IMR-90 (cell line): Measurements from ENCODE around the gene ZNF513. TPM values are rescaled to one million over a fixed set of nuclear protein-coding genes. Genes with fewer than 3 reads are reported as not detected.

Experiments
- ATAC-seq: fragments of 200-7000 bp; cut with Tn5 transposase; 2 replicates; pipeline ENCODE4 v1.9.1; 2020; ENCODE audit warnings: low read depth, mild to moderate bottlenecking, moderate library complexity
- BruUV-seq: library from RNA; stranded (reverse); fragments of 400-500 nt; replicated peaks from 2 replicates; lab custom pipeline; 2021; lab: Mats Ljungman, UMichigan
- CTCF ChIA-PET: fragments of 300-600 bp; formaldehyde crosslinking; extraction: SDS; loops from one replicate; lab custom pipeline; 2021; ENCODE audit warnings: antibody characterized with exemption; lab: Yijun Ruan, JAX
- POLR2A ChIA-PET: fragments of 300-600 bp; sonication (Branson Sonifier 250); formaldehyde crosslinking; loops from one replicate; lab custom pipeline; 2022; ENCODE audit warnings: antibody characterized with exemption; ENCODE audit not compliant: unreplicated experiment; lab: Charles Lee
- DNase-seq: peaks from one replicate; pipeline ENCODE4 v3.0.0; 2013
- H2AFZ ChIP-seq: replicated peaks from 2 replicates; pipeline ENCODE3; 2013; ENCODE audit warnings: low read length, mild to moderate bottlenecking; ENCODE audit not compliant: poor library complexity
- H2AK5ac ChIP-seq: 2 replicates; pipeline ENCODE4 v1.6.1; 2013; ENCODE audit warnings: low read depth, low read length, inconsistent platforms
- H2AK9ac ChIP-seq: replicated peaks from 2 replicates; pipeline ENCODE3; 2013; ENCODE audit warnings: mild to moderate bottlenecking, low read depth, low read length, moderate library complexity; ENCODE audit not compliant: poor library complexity
- H2BK120ac ChIP-seq: 2 replicates; pipeline ENCODE4 v1.6.1; 2013; ENCODE audit warnings: low read depth, low read length, inconsistent platforms
- H2BK15ac ChIP-seq: 3 replicates; pipeline ENCODE4 v1.6.1; 2013; ENCODE audit warnings: low read depth, low read length, inconsistent platforms
- H2BK20ac ChIP-seq: 2 replicates; pipeline ENCODE4 v1.6.1; 2013; ENCODE audit warnings: low read depth, mild to moderate bottlenecking, inconsistent platforms, low read length, moderate library complexity
- H2BK5ac ChIP-seq: 2 replicates; pipeline ENCODE4 v1.6.1; 2013; ENCODE audit warnings: mild to moderate bottlenecking, low read depth, low read length, inconsistent platforms; ENCODE audit not compliant: poor library complexity, severe bottlenecking
- H3K14ac ChIP-seq: replicated peaks from 2 replicates; pipeline ENCODE4 v1.6.1; 2013; ENCODE audit warnings: low read depth, low read length, inconsistent platforms
- H3K18ac ChIP-seq: 2 replicates; pipeline ENCODE4 v1.6.1; 2013; ENCODE audit warnings: low read depth, low read length, control low read depth
- H3K23ac ChIP-seq: 2 replicates; pipeline ENCODE4 v1.6.1; 2013; ENCODE audit warnings: low read depth, low read length, inconsistent platforms
- H3K27ac ChIP-seq: 2 replicates; pipeline ENCODE4 v1.5.1; 2013; ENCODE audit warnings: mild to moderate bottlenecking, control low read depth, low read length; ENCODE audit not compliant: insufficient read depth
- H3K27me3 ChIP-seq: 2 replicates; pipeline ENCODE4 v1.6.1; 2013; ENCODE audit warnings: low read length; ENCODE audit not compliant: control insufficient read depth, insufficient read depth
- H3K36me3 ChIP-seq: 2 replicates; pipeline ENCODE4 v1.6.1; 2013; ENCODE audit warnings: low read length, mixed read lengths; ENCODE audit not compliant: control insufficient read depth, insufficient read depth
- H3K4ac ChIP-seq: 2 replicates; pipeline ENCODE4 v1.6.1; 2013; ENCODE audit warnings: low read depth, low read length, inconsistent platforms
- H3K4me1 ChIP-seq: 2 replicates; pipeline ENCODE4 v1.6.1; 2013; ENCODE audit warnings: low read length, mixed read lengths; ENCODE audit not compliant: control insufficient read depth, insufficient read depth
- H3K4me2 ChIP-seq: 2 replicates; pipeline ENCODE4 v1.6.1; 2013; ENCODE audit warnings: low read depth, mild to moderate bottlenecking, control low read depth, low read length, moderate library complexity
- H3K4me3 ChIP-seq: 2 replicates; pipeline ENCODE4 v1.5.1; 2013; ENCODE audit warnings: low read depth, mild to moderate bottlenecking, control low read depth, low read length, moderate library complexity; ENCODE audit not compliant: insufficient read depth
- H3K56ac ChIP-seq: 2 replicates; pipeline ENCODE4 v1.6.1; 2013; ENCODE audit warnings: low read length, inconsistent platforms; ENCODE audit not compliant: insufficient read depth; ENCODE audit errors: extremely low read depth
- H3K79me1 ChIP-seq, 2 experiments: 2 replicates each; pipeline ENCODE4 v1.6.1; 2013; ENCODE audit warnings: low read length in 2 of 2, inconsistent platforms in 1 of 2, low read depth in 1 of 2
- H3K9ac ChIP-seq: 2 replicates; pipeline ENCODE4 v1.6.1; 2013; ENCODE audit warnings: low read depth, low read length, control low read depth
- H3K9me1 ChIP-seq: 2 replicates; pipeline ENCODE4 v1.6.1; 2013; ENCODE audit warnings: low read length, inconsistent platforms; ENCODE audit not compliant: insufficient read depth
- H3K9me3 ChIP-seq: 2 replicates; pipeline ENCODE4 v1.6.1; 2013; ENCODE audit warnings: low read length; ENCODE audit not compliant: control insufficient read depth, insufficient read depth
- H4K20me1 ChIP-seq: 2 replicates; pipeline ENCODE4 v1.6.1; 2013; ENCODE audit warnings: low read length, inconsistent platforms; ENCODE audit not compliant: insufficient read depth
- H4K5ac ChIP-seq: 2 replicates; pipeline ENCODE4 v1.6.1; 2013; ENCODE audit warnings: mild to moderate bottlenecking, low read depth, low read length, control low read depth
- H4K8ac ChIP-seq, 2 experiments: 2 replicates each; pipeline ENCODE4 v1.6.1; 2013; ENCODE audit warnings: low read depth in 2 of 2, low read length in 2 of 2, control low read depth in 1 of 2, inconsistent platforms in 1 of 2
- H4K91ac ChIP-seq: 2 replicates; pipeline ENCODE4 v1.6.1; 2013; ENCODE audit warnings: low read depth, low read length, inconsistent platforms; ENCODE audit not compliant: insufficient read depth
- BHLHE40 ChIP-seq: fragments of 150-350 bp; IDR thresholded peaks from 2 replicates; pipeline ENCODE4 v1.6.1; 2016; ENCODE audit warnings: mild to moderate bottlenecking, low read depth, low read length
- CEBPB ChIP-seq: IDR thresholded peaks from 2 replicates; pipeline ENCODE4 v1.6.1; 2012; ENCODE audit warnings: low read depth, low read length, improper control_type of control experiment
- CHD1 ChIP-seq: IDR thresholded peaks from 2 replicates; pipeline ENCODE4 v1.6.1; 2012; ENCODE audit warnings: low read depth, low read length, improper control_type of control experiment
- CTCF ChIP-seq: conservative IDR thresholded peaks from 2 replicates; pipeline ENCODE4 v1.5.1; 2012; ENCODE audit warnings: mild to moderate bottlenecking, low read depth, low read length, improper control_type of control experiment
- FOS ChIP-seq: fragments of 150-350 bp; IDR thresholded peaks from 2 replicates; pipeline ENCODE4 v1.6.1; 2016; ENCODE audit warnings: low read depth, low read length
- MAFK ChIP-seq: IDR thresholded peaks from 2 replicates; pipeline ENCODE4 v1.6.1; 2012; ENCODE audit warnings: low read depth, low read length, improper control_type of control experiment
- MAZ ChIP-seq: IDR thresholded peaks from 2 replicates; pipeline ENCODE4 v1.6.1; 2012; ENCODE audit warnings: low read depth, mild to moderate bottlenecking, low read length, improper control_type of control experiment, moderate library complexity, borderline replicate concordance
- MXI1 ChIP-seq: IDR thresholded peaks from 2 replicates; pipeline ENCODE4 v1.6.1; 2012; ENCODE audit warnings: low read depth, mild to moderate bottlenecking, low read length, moderate library complexity, borderline replicate concordance
- POLR2A ChIP-seq: IDR thresholded peaks from 2 replicates; pipeline ENCODE4 v1.6.1; 2012; ENCODE audit warnings: mild to moderate bottlenecking, low read depth, low read length
- RAD21 ChIP-seq: IDR thresholded peaks from 2 replicates; pipeline ENCODE4 v1.6.1; 2012; ENCODE audit warnings: low read length, improper control_type of control experiment
- SMC3 ChIP-seq: fragments of 150-350 bp; IDR thresholded peaks from 2 replicates; pipeline ENCODE4 v1.6.1; 2016; ENCODE audit warnings: low read depth, mild to moderate bottlenecking, antibody characterized with exemption, low read length, moderate library complexity
- WGBS, 2 experiments: methylation state at CpG; one replicate each; pipeline versions ENCODE4 v1.1.5 to v1.1.7; 2013; ENCODE audit warnings: missing lambda C conversion rate in 2 of 2; ENCODE audit not compliant: insufficient read length in 1 of 2; ENCODE audit errors: extremely low coverage in 2 of 2; 5-methylcytosine and 5-hydroxymethylcytosine counted together
- dilution Hi-C: fragments of 300-500 bp; cut with HindIII; formaldehyde crosslinking; loops from one replicate; pipeline ENCODE4 v1.14.3; 2018; ENCODE audit warnings: low sequenced_read_pairs; ENCODE audit not compliant: unreplicated experiment
- in situ Hi-C: fragments of 300-500 bp; cut with MboI; formaldehyde crosslinking; loops from 3 replicates; pipeline ENCODE4 v1.14.3; 2019; ENCODE audit warnings: low sequenced_read_pairs, inconsistent platforms, mixed read lengths
- intact Hi-C: fragments of 100-400 bp; cut with micrococcal nuclease; formaldehyde crosslinking; loops from 2 replicates; pipeline ENCODE4 v1.10.0; 2022
- polyA plus RNA-seq, 3 experiments: library from polyadenylated mRNA; depleted of rRNA; stranded (reverse); fragments of >200 nt; gene quantifications; 2 replicates each; pipeline ENCODE4 v1.2.3, GENCODE V29; 2012; ENCODE audit warnings: low replicate concordance in 1 of 3
- total RNA-seq: library from RNA; depleted of rRNA; stranded (reverse); fragments of >200 nt; gene quantifications from 2 replicates; pipeline ENCODE4 v1.2.3, GENCODE V29; 2012
- TF ChIP-seq, protein P1 (sequence below): fragments of 150-350 bp; IDR thresholded peaks from 2 replicates; pipeline ENCODE4 v1.6.1; 2016; ENCODE audit warnings: low read depth, mild to moderate bottlenecking, low read length, moderate library complexity, borderline replicate concordance
- TF ChIP-seq, protein P2 (sequence below): fragments of 150-350 bp; IDR thresholded peaks from 2 replicates; pipeline ENCODE4 v1.6.1; 2017; ENCODE audit warnings: mild to moderate bottlenecking, antibody characterized with exemption, low read length, low read depth

ZNF513 gene
- total and polyA plus RNA-seq, 2 of the 4 experiments (the other 2 are of a cell fraction), result 3.4 to 23.7 TPM

GRCh38 chr2:27409321-27410073, 29.0 kb upstream of the ZNF513 start, which contains the start of gene PPM1G:
Gene PPM1G, minus strand, starts transcription at chr2:27409591. Its CDS starts 169 bp downstream, at chr2:27409422.
- Histone ChIP-seq H3K79me1 (peaks cover 0 to 18% of the 10 kb centered on the region in 2 experiments; a peak in 2 of 4 replicates), H2AK9ac (peak within 1 kb of the TSS; percentile 95), H3K9me3 (no peaks in the 10 kb centered on the region), H3K18ac (peak within 1 kb of the TSS; percentile 20; the same call in 1 of the 2 replicates), H2BK15ac (no peak within 1 kb of the TSS), H4K8ac (peak within 1 kb of the TSS; percentile 93 to 95), H3K4me2 (peak within 1 kb of the TSS; percentile 99), H3K27me3 (no peaks in the 10 kb centered on the region), H3K9ac (peak within 1 kb of the TSS; percentile 78), H3K4ac (peak within 1 kb of the TSS; percentile 76), H2BK120ac (0 out of 2 replicates have a peak within 1 kb of the TSS, but pooled peaks have one; percentile 6), H3K14ac (peak within 1 kb of the TSS; percentile 71), H3K23ac (peak within 1 kb of the TSS; percentile 61), H4K91ac (peak within 1 kb of the TSS; percentile 80), H3K9me1 (peaks cover 4% of the 10 kb centered on the region; the same call in 1 of the 2 replicates), H3K36me3 (peaks cover 3% of the 10 kb centered on the region; the same call in 1 of the 2 replicates), H2AK5ac (peak within 1 kb of the TSS; percentile 88), H3K56ac (peak within 1 kb of the TSS; percentile 71), H4K5ac (peak within 1 kb of the TSS; percentile 64), H4K20me1 (peaks cover 8% of the 10 kb centered on the region), H3K4me1 (0 out of 2 replicates have a peak, but pooled peaks cover 2% of the 10 kb centered on the region), H3K27ac (peak within 1 kb of the TSS; percentile 71), H2BK20ac (no peak within 1 kb of the TSS), H2BK5ac (peak within 1 kb of the TSS; percentile 36), H3K4me3 (peak within 1 kb of the TSS; percentile 63), H2AFZ (peak within 1 kb of the TSS; percentile 97)
- dilution Hi-C loops, result no loop called here
- peak; percentile 88 for DNase-seq
- in situ Hi-C loops, result no loop called here
- ChIA-PET POLR2A (interaction anchor here (0.5 to 1.0 kb wide), 2 partner anchors 10 to 19 kb away, joined by 3 read pairs; partner anchors contain the start of gene NRBP1), CTCF (interaction anchor here (1.2 to 1.3 kb wide), 2 partner anchors 13 to 21 kb away, joined by 3 to 6 read pairs; no protein-coding TSS in a partner anchor)
- no TSS peak for BruUV-seq
- intact Hi-C loops, result loop anchor here (1.0 to 10.0 kb wide), 4 partner anchors 19 to 273 kb away; partner anchors contain the start of genes CCDC121, GPN1, NRBP1 and SLC4A1AP
- whole genome bisulfite sequencing, 2 experiments, result 3% methylated on average over 51 of the region's 82 CpGs; no CpG with 5 or more reads in 1 of the 2 experiments
- ATAC-seq, result peak; percentile 97
- TF ChIP-seq SMC3 (no peak), MAZ (peak; percentile 92), CTCF (no peak), MXI1 (peak; percentile 73; the same call in 1 of the 2 replicates), RAD21 (no peak), FOS (no peak), CEBPB (no peak), POLR2A (peak; percentile 51; the same call in 1 of the 2 replicates), MAFK (no peak), CHD1 (no peak), BHLHE40 (no peak)
- TF ChIP-seq, protein P1, sequence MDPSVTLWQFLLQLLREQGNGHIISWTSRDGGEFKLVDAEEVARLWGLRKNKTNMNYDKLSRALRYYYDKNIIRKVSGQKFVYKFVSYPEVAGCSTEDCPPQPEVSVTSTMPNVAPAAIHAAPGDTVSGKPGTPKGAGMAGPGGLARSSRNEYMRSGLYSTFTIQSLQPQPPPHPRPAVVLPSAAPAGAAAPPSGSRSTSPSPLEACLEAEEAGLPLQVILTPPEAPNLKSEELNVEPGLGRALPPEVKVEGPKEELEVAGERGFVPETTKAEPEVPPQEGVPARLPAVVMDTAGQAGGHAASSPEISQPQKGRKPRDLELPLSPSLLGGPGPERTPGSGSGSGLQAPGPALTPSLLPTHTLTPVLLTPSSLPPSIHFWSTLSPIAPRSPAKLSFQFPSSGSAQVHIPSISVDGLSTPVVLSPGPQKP, result no peak
- TF ChIP-seq, protein P2, sequence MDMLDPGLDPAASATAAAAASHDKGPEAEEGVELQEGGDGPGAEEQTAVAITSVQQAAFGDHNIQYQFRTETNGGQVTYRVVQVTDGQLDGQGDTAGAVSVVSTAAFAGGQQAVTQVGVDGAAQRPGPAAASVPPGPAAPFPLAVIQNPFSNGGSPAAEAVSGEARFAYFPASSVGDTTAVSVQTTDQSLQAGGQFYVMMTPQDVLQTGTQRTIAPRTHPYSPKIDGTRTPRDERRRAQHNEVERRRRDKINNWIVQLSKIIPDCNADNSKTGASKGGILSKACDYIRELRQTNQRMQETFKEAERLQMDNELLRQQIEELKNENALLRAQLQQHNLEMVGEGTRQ, result no peak
